Bone marrow (tissue), 2 donors: Measurements from ENCODE around the gene MOGAT1.
"Not testable (repeated sequence)": the region's sequence is repeated elsewhere in the genome, so short reads cannot be mapped to it uniquely, and the experiment has no call there.

Source experiments
- DNase-seq, 2 donors: peaks; one replicate each; lab custom pipeline; 2025; lab: John Stamatoyannopoulos, UW

MOGAT1 gene

GRCh38 chr2:222743251-222743812, 71.9 kb downstream of the MOGAT1 start:
- DNase-seq = peak in 1 of 2 donors; percentile 36

- no peak for DNase-seq
Measured at GRCh38 chr2:222745836-222746559, 74.5 kb downstream of the MOGAT1 start.

- no peak for DNase-seq
Measured at GRCh38 chr2:222747526-222748160, 76.2 kb downstream of the MOGAT1 start.

GRCh38 chr2:222750533-222750932, 79.1 kb downstream of the MOGAT1 start:
- no peak for DNase-seq

GRCh38 chr2:222751238-222751637, 79.8 kb downstream of the MOGAT1 start:
- DNase-seq = peak in 1 of 2 donors; percentile 36

- DNase-seq = no peak
Measured at GRCh38 chr2:222751821-222752719, 80.6 kb downstream of the MOGAT1 start.

- DNase-seq = no peak
Measured at GRCh38 chr2:222752746-222753145, 81.3 kb downstream of the MOGAT1 start.

- DNase-seq = no peak
Measured at GRCh38 chr2:222753251-222753824, 81.9 kb downstream of the MOGAT1 start.

- no peak for DNase-seq
Measured at GRCh38 chr2:222754324-222754930, 83.0 kb downstream of the MOGAT1 start.

GRCh38 chr2:222755593-222755992, 84.1 kb downstream of the MOGAT1 start:
- not testable (repeated sequence) for DNase-seq

GRCh38 chr2:222756362-222756831, 84.9 kb downstream of the MOGAT1 start:
- no peak for DNase-seq

GRCh38 chr2:222756951-222757650, 85.6 kb downstream of the MOGAT1 start:
- no peak for DNase-seq
